NCI-H1930 (cell line): Measurements from ENCODE around the gene C1orf122.

Experiments used
- DNase-seq, 2 experiments: peaks; one replicate each; lab custom pipeline; 2025; lab: John Stamatoyannopoulos, UW

C1orf122 gene

GRCh38 chr1:37845049-37845646, 37.6 kb downstream of the C1orf122 start:
- DNase-seq: no peak

GRCh38 chr1:37845786-37846185, 38.2 kb downstream of the C1orf122 start:
- DNase-seq: no peak

- DNase-seq: no peak
Observed at GRCh38 chr1:37846647-37847339, 39.2 kb downstream of the C1orf122 start.

- no peak for DNase-seq
Observed at GRCh38 chr1:37849480-37849879, 41.9 kb downstream of the C1orf122 start.

GRCh38 chr1:37850352-37850955, 42.9 kb downstream of the C1orf122 start:
- no peak for DNase-seq

GRCh38 chr1:37851262-37851661, 43.7 kb downstream of the C1orf122 start:
- DNase-seq: no peak

GRCh38 chr1:37851782-37852210, 44.2 kb downstream of the C1orf122 start:
- DNase-seq: no peak

GRCh38 chr1:37853157-37853556, 45.6 kb downstream of the C1orf122 start:
- DNase-seq: no peak

GRCh38 chr1:37854406-37854805, 46.8 kb downstream of the C1orf122 start:
- no peak for DNase-seq
